ENCODE measurements around the gene PABPC3.

Gene PABPC3

DNA sequence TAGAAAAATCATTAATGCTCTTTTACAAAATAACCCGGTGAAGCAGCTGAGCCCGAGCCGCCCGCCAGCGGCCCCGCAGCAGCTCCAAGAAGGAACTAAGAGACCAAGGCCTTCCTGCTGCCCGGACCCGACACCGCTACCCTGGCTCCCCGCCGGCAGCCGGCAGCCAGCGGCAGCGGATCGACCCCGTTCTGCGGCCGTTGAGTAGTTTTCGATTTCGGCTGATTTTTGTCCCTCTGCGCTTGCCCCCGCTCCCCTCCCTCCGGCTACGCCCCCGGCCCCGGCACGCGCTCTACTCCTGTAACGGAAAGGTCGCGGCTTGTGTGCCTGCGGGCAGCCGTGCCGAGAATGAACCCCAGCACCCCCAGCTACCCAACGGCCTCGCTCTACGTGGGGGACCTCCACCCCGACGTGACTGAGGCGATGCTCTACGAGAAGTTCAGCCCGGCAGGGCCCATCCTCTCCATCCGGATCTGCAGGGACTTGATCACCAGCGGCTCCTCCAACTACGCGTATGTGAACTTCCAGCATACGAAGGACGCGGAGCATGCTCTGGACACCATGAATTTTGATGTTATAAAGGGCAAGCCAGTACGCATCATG lies at the start of gene PABPC3:
Gene PABPC3, plus strand, starts transcription at position 286 of the 603 bp plus-strand sequence. Its CDS starts 63 bp downstream, at position 349.
- Histone ChIP-seq H3K4me3 (peak within 1 kb of the TSS in 2 of 7 experiments; percentile 10 to 11), H3K27ac (no peak within 1 kb of the TSS)

DNA sequence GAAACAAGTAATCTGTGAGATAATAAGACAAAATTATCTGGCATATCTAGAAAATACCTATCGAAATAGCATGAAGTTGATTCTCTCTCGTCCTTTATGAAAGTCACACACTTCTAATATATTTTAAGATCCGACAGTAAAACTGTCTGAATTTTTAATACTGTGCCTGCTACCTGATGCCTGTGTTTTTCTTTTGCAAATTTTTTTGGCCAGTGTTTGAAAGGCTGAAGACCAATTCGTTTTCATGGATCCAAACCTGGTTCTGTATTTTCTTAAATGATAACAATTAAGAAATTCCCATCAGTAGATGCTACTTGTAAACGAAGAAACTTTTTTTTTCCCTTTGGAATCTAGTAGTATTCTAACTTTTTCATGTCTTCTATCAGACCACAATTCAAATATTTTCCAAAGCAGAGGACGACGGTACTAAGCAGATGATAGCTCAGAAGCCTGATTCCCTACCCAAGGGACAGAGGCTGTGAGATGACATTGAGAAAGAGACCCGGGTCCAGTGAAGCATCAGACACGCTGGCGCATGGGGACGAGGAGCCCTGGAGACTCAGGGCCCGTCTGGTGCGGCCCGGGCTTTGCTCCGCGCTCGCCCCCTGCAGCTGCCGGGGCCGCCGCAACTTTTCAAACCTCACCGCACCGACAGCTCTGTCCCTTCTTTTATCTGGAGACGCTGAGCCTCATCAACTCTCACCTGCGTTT lies 49.5 kb upstream of the PABPC3 start:
- Histone ChIP-seq H3K27ac (no peak overlapping the region), H3K4me3 (no peak overlapping the region)

DNA sequence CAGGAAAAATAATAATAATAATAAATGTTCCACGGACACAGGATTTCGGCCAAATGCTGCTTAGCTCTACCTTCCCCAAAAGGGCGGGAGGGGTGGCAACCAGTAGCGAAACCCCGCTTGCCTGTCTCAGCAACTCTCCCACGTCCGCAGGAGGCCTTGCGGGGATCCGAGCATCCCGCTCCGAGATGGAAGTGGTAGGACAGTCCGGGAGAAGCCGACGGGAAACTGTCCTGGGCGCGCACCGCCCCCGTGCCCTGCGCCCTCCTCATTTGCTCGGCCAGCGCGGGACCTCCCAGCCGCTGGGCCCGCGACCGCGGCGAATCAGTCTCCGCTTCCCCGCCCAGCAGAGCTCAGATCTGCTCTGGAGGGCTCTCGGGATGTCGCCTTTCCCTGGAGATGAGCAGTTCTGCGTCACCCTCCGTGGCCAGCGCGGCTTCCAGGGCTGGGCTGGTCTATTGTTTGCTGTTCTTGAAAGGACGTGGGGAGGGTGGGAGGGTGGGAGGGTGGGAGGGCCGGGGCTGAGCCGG lies 48.9 kb upstream of the PABPC3 start:
- Histone ChIP-seq H3K27ac (no peak overlapping the region), H3K4me3 (peak overlapping the region in 1 of 7 experiments; percentile 4)

DNA sequence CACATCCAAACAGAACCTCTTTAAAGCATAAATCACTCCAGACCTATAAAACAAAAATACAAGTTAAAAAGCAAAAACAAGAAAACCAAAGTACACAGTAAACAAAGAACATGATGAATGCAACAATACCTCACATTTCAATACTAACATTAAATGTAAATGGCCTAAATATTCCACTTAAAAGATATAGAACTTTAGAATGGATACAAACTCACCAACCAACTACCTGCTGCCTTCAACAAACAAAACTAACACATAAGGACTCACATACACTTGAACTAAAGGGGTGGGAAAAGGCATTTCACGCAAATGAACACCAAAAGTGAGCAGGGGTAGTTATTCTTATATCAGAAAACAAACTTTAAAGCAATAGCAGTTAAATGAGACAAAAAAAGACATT lies 44.9 kb upstream of the PABPC3 start:
- no peak overlapping the region for H3K27ac ChIP-seq
- H3K4me3 ChIP-seq, result no peak overlapping the region

DNA sequence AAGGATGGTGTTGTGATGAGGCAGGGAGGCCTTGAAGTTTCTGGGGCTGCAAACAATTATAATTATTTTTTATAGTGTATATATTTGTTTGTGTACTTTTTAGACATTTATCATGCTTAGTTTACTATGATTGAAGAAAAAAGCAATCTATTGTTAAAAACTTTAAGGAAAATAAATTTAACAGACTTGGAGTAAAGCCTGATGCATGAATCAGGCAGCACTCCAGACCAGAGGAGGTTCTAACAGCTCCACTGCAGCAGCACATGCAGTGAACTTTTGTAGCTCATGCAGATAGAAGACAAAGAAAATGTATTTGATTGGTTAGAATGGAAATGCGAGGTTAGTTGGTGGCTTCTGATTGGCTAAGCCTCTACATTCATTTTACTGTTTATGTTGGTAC lies 36.8 kb upstream of the PABPC3 start:
- no peak overlapping the region for H3K27ac ChIP-seq
- H3K4me3 ChIP-seq, result no peak overlapping the region

DNA sequence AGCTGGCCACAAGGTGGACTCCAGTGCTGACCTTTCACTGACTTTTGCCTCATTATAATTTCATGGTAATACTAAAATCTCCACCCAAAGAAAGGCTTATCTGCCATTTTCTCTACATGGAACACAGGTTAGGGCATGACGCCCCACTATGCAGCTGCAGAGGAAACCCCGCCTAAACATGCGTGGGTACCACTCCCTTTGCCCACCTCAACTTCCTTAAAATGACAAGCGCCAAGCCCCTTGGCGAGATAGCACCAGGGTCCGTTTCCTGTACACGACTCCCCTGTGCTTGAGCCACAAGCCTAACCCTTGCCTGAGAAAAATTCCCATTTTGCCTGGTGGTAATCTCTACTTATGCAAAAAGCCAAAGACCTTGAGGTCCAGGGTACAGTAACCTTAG lies 36.0 kb upstream of the PABPC3 start:
- no peak overlapping the region for H3K4me3 ChIP-seq
- no peak overlapping the region for H3K27ac ChIP-seq

DNA sequence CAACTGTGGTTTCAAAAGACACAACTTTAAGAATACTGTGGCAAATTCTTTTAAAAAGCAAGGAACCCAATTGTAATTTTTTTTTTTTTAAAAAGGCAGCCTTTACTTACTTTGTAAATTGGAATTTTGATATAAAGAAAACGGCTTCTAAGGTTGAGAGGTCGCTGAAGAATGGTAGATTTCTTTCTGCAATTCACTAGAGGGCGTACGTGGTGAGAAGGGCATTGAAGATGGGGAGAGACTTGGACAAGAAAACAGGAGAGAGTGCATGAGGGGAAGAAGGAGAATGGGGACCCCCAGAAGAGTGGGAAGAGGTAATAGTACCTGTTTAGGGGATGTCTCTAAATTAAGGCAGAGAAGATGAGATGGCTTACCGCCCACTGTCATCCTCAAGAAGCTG lies 33.5 kb upstream of the PABPC3 start:
- Histone ChIP-seq H3K27ac (no peak overlapping the region), H3K4me3 (no peak overlapping the region)

DNA sequence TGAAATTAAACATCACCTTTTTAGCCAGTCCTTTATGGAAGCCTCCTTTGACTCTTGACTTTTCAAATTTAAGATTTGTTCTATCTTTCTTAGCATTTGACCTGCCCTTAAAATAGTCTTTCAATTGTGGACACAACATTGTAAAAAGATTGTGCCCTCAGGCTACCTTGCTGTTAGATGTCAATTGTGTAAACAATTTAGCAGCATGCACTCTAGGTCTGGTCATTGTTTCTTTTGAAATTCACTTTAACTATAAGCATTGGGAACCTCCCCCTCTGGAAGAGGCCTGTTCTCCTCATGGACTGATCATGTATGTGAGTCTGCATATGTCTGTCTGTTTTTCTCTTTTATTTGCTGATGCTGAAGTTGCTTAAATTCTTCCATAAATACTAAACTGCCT lies 31.5 kb upstream of the PABPC3 start:
- no peak overlapping the region for H3K4me3 ChIP-seq

DNA sequence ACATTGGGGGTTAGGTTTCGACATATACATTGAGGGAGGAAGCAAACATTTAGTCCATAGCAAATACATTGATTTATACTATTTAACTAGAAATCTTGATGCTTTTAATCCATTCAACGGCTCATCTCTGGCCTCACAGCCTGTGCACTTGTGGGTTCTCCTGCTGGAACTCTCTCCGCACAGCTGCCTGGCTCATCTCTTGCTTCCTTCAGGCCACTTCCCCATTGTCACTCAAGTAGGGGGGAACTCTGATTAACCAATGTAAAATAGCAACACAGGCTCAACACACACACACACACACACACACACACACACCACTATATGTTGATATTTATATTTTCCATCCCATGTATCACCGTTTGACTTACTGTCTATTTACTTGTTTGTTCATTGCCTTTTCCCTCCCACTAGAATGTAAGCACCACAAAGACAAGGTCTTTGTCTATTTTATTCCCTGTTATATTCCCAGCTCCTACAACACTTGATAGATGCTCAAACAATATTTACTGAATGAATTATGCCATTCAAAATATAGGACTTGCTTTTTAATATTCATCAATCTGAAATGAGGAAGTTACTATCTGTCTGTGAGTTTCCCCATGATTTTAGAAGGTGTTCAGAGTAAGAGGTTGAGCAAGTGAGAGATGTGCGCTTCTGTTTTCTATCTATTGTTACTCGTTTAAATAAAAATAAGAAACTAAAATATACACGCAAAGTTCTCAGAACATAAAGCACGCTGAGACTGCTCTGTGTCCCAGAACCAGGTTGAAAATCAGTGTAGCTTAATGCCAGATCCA lies 29.8 kb upstream of the PABPC3 start:
- H3K4me3 ChIP-seq, result no peak overlapping the region
- H3K27ac ChIP-seq, result no peak overlapping the region

More for the DNA sequence above, 31.5 kb upstream of the PABPC3 start:
- no peak overlapping the region for H3K27ac ChIP-seq

DNA sequence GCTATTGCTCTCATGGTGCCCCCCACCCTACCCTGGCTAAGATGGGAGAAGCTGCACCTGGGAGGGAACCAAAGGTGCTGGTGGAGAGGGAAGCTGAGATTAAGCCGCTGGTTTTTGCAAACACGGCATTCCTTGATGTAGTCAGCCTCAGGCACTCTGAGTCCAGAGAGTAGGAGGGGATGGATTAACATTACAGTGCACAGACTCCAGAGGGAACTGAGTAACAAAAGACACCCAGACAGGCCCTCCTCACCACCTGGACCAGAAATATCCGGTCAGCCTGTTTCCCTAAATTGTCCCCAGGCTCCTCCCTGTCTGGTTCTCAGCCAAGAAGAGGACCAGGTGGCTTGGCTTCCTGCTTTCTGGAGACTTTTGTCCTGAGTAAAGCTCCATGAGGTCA lies 28.9 kb upstream of the PABPC3 start:
- H3K4me3 ChIP-seq, result no peak overlapping the region

DNA sequence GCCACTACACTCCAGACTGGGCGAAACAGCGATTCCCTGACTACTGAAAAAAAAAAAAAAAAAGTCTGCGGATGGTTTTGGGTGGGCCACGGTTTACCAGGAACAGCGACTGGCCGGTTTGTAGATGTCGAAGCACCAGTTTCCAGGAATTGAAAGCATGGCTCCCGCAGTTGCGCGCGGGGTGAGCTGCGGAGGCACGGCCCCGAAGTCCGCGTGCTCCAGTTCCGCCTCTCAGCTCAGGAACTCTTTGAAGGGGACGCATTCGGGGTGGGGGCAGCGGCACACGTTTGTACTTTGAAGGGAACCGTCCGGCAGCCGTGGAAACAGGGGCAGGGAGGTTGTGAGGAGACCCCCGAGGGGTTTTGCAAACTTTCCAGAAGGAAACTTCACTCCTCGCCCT lies 27.1 kb upstream of the PABPC3 start:
- H3K4me3 ChIP-seq, result no peak overlapping the region
- H3K27ac ChIP-seq, result no peak overlapping the region

More for the DNA sequence above, 28.9 kb upstream of the PABPC3 start:
- H3K27ac ChIP-seq, result no peak overlapping the region

DNA sequence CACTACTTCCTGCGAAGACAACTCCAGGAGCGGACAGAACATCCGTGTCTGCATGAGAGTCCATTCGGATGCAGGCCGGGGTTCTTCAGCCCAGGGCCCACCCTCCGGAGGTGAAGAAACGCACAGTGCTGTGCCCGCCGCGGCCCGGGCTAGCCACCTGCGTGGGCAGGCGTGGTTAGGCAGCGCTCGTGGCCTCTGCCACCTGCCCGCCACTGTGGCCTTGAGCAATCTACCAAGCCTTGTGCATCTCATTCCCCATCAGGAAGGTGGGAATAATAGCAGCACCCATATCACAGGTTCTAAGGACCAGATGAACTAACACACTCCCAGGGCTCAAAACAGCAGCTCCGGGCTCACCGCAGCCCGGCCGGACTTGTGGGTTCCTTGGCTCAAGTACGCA lies 26.7 kb upstream of the PABPC3 start:
- no peak overlapping the region for H3K4me3 ChIP-seq

DNA sequence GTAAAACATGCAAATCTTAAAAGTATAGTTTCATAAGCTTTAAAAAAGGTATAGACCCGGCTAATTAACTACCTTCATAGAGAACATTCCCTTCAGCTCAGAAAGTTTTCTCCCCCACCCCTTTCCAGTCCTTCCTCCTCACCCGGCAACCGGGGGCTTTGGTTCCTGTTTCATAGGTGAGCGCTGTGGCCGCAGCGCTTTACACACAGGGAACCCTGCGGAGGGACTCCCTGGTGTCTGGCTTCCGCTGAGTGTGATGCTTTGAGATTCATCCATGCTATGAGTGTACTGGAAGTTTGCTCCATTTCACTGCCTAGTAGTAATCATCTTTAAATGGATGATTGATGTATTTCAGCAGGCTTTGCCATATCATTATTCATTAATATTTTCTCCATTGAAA lies 26.0 kb upstream of the PABPC3 start:
- Histone ChIP-seq H3K4me3 (no peak overlapping the region), H3K27ac (no peak overlapping the region)

More for the DNA sequence above, 26.7 kb upstream of the PABPC3 start:
- no peak overlapping the region for H3K27ac ChIP-seq

DNA sequence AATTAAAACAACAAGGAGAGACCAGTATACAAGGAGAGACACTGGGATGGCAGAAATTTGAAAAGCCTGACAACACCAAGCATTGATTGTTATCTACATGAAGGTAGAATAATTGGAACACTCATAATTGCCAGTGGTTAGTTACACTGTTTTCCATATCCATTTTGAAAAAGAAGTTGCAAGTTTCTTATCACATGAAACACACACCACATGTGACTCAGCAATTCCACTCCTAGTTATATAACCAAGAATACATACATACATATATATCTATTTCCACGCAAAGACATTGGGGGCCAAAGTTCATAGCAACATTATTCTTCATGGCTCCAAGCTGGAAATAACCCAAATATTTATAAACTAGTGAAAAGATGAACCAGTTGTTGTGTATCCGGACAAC lies 15.2 kb upstream of the PABPC3 start:
- Histone ChIP-seq H3K27ac (no peak overlapping the region), H3K4me3 (no peak overlapping the region)

DNA sequence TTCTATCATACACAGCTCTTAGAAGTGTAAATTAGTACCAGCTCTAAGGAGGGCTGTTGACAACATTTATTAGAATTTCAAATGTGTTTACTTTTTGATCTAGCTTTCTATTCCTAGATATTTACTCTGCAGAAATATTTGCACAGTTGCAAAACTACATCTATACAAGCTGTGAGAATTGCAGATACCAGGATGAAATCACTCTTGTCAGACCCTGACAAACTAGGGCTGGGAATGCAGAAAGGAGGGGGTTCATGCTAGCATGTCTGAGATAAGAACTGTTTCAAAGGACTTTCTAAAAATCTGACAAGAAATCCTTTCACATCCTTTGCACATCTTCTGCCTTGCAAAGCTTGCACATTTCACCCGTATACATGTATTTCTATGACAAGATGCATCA lies 11.8 kb upstream of the PABPC3 start:
- Histone ChIP-seq H3K27ac (no peak overlapping the region), H3K4me3 (no peak overlapping the region)

DNA sequence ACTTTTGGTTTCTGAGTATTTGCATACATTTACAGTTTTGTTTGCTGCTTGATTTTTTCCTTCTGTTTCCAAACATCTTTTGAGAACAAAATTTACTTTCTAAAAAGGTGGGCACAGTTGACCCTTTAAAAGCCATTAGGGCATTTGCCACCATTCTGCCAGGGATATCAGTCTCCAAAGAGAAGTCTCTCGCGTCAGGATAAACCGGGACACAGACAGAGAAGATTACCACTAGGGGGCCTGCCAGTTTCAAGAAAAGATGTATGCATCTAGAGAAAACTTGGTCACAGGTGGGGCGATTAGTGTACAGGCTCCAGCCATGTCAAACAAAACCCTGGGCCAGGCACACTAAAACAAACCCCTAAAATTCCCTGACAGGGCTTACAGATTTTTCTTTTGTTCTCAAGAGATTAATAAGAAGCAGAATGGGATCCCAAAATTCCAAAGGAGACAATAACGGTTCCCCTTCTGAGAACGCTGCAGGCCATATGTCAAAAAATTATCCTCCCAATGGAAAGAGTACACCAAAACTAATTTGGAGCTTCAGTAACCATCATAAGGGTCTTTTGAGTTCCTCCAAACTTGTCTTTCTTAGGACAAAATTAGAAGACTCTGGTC lies 10.7 kb upstream of the PABPC3 start:
- Histone ChIP-seq H3K4me3 (no peak overlapping the region), H3K27ac (no peak overlapping the region)

DNA sequence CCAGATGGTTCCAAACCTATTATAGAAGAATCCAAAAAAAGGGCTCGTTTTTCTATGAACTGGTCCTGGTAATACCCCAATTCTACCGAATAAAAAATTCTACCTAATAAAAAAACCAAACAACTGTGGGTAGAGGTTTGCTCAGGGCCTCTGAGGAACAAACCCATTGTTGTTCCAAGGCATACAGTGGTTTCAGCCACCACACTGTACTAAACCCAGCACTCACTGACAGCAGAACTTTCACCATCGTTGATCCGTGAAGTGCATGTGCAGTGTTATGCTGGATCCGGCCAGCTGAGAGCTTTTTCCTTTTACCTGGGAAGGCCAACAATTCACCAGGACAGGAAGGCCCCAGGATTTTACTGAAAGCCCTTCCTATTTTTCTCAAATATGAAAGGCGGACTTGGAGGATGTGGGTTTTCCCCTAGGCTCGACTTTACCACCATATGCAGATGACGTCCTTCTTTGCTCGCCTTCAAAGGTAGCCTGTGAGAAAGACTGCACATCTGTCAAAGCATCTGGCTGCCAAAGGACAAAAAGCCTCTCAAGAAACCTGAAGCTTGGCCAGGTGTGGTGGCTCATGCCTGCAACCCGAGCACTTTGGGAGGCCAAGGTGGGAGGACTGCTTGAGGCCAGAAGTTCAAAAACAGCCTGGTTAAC lies 7.2 kb upstream of the PABPC3 start:
- Histone ChIP-seq H3K4me3 (no peak overlapping the region), H3K27ac (no peak overlapping the region)

DNA sequence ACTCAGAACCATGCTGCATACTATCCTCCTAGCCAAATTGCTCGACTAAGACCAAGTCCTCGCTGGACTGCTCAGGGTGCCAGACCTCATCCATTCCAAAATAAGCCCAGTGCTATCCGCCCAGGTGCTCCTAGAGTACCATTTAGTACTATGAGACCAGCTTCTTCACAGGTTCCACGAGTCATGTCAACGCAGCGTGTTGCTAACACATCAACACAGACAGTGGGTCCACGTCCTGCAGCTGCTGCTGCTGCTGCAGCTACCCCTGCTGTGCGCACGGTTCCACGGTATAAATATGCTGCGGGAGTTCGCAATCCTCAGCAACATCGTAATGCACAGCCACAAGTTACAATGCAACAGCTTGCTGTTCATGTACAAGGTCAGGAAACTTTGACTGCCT lies 1.5 kb downstream of the PABPC3 start:
- H3K27ac ChIP-seq, result no peak overlapping the region

DNA sequence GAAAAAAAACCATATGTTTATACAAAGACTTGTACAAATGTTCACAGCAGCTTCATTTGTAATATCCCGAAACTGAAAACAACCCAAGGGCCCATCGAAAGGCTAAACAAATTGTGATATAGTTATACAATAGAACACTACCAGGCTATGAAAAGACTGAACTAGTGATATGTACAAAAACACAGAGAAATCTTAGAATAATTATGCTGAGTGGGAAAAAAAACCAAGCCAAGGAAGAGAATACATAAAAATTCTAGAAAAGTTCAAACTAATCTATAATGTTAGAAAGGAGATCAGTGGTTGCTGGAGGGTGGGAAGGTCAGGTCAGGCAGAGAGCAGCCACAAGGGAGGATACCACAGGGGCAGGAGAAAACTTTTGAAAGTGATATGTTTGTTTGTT lies 7.8 kb downstream of the PABPC3 start:
- Histone ChIP-seq H3K4me3 (no peak overlapping the region), H3K27ac (no peak overlapping the region)

More for the DNA sequence above, 1.5 kb downstream of the PABPC3 start:
- H3K4me3 ChIP-seq, result no peak overlapping the region

DNA sequence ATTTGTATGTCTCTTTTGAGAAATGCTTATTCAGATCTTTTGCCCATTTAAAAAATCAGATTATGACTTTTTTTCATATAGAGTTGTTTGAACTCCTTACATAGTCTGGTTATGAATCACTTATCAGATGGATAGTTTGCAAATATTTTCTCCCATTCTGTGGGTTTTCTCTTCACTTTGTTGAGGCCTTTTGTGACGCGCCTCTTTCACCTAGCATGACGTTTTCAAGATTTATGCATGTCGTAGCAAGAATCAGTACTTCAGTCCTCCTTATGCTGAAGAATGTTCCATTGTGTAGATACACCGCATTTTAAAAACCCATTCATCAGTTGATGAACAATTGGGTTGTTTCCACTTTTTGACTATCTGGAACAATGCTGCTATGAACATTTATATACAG lies 13.4 kb downstream of the PABPC3 start:
- no peak overlapping the region for H3K4me3 ChIP-seq
- H3K27ac ChIP-seq, result no peak overlapping the region
